Stimulated activated CD8-positive, alpha-beta memory T cell treated with anti-CD3 and anti-CD28 coated beads, Interleukin-2, amount 100 ng/mL, for 48 hours (primary cell): ENCODE results near the gene HCLS1.
"Not testable (repeated sequence)": the region's sequence is repeated elsewhere in the genome, so short reads cannot be mapped to it uniquely, and the experiment has no call there.

Source experiments
- DNase-seq, 2 donors: peaks; one replicate each; pipeline ENCODE4 v3.0.0-alpha.2; 2020; ENCODE audit warnings: low read depth in 2 of 2

The HCLS1 gene

DNA sequence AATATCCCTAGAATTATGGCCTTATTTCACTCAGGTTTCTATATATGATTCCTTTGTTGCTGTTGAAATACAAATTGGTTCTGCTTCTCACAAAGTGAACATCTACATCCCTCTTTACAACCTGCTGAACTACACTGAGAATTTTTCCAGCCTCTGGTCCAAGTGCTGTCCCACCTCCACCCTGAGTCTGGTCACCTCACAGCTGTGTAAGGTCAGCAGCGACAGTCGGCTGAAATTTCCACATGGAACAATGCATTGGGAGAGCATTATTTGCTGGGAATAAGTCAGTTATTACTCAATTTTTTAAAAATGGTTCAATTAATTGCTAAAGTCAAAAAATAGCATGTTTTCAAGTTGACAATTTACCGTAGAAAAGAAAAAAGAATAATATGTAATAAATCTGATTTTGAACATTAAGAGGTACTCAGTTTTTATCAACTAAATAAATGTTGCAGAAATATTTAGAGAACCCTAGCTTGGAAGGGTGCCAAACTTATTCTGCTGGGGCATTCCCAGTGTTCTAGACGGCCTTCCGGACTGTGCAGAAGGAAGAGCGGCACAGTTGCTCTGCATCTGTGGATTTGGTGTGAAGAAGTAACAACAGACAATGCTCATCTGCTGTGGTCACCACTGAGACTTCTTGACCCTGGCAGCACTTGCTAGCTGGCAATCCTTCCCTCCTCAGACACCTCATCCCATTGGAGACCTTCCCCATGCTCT is 1.8 kb downstream of the HCLS1 start:
- DNase-seq = no peak

DNA sequence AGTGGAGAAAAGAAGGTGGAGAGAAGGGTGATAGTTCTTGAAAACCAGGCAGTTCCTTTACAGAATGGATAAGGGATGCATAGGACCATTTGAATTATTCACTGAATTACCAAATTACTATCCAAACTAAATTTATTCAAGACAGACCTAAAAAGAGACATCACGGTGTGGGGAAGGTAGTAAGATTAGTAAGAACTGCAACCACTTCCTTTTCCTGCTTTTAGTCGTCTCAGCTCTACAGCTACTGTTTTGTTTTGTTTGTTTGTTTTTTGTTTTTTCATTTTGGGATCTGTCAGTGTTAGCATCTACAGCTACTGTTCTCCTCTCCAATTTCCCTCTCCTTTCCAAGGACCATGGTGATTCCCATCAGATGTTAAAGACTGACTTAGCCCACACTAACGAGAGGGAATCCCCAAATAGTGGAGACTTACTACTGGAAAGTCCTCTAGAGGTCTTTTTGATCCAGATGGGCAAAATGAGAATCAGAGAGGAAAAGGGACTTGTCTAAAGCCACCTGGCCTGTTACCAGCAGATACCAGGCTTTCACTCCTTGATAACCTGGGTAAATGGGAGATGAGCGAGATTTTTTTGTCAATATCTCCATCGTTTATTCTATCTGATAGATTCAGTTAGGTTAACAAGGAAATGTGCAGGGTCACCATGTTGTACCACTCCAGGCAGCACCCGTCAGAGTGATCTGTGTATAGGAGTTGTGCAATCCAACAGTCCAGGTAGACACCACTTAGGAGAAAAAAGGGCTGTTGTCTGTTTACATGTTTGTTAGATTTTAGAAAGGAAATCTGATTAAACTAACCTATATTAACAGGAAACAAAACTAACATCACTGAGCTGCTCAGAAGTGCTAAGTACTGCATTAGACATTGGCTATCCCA is 6.0 kb downstream of the HCLS1 start:
- DNase-seq = no peak

DNA sequence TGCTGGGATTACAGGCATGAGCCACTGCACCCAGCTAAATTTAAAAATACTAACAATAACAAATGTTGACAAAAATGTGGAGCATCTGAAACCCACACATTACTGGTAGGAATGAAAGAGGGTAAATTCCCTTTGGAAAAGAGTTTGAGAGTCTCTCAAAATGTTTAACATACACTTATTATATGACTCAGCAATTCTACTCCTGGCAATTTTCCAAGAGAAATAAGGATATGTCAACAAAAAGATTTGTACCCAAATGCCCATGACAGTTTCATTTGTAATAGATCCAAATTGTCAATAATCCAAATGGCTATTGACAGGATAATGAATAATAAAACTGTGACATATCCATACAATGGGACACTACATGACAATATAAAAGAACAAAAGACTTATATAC is 9.0 kb downstream of the HCLS1 start:
- DNase-seq = no peak

DNA sequence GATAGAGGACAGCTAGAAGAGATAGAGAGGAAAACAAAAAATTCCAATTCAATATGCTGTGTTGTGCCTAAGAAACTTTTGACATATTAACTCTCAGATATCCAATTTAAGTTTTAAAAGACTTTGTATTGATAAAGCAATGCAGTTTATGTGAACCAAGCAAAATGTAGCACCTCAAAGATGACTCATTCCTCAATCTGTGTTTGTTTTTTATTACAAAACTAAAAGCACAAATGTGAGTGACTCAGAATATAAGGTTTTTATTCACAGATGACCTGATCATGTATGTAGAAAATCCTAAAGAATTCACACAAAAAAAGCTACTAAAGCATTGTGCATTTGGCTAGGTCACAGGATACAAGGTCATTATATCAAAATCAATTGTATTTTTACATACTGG is 11.1 kb downstream of the HCLS1 start:
- no peak for DNase-seq

DNA sequence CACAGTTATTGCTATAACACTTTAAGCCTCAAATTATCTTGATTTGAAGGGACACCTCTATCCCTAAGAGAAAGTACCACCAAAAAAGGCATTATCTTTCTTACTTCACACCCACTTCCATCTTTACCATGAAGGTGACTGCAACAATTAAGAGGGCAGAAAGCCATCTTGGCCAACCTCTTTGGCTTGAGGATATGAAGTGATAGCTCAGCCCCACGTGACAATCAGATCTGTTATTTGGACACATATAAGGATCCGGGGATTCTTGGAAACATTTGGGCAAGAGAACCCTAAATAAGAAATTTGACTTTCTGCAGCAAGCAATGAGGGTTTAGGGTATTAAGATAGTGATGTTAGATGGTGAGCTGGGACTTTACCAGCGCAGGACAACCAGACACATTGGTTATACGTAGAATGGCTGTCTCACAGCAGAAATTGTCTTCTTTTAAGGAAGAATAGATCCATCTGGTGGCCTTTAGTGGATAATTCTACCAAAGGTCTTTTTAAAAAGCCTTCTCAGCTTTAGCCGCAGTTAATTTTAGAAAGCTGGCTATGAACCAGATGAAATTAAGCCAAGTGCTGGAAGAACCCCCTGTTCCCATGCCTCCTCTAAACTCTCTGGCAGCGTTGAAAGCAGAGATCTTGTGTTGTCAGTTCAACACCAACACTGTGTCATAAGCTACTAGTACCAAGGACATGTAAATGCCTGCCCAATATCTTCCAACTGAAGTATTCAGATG is 12.3 kb downstream of the HCLS1 start:
- DNase-seq = no peak

DNA sequence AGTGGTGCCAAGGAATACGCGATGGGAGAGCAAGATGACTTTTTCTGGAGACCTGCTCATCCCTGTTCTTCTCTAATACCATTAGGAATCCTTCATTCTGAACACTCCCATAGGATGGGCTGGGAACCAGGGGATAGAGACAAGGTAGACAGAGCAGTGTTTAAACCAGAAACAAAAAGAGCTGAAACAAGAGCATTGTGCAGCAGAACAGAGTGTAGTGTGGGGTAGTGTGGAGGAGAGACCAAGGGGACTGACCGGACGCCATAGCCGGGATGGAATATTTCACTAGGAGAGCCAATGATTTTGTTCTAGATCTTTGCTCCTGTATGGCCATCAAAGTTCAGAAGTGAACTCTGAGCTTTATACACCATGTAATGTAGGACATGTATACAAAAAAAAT is 15.6 kb downstream of the HCLS1 start:
- no peak for DNase-seq

DNA sequence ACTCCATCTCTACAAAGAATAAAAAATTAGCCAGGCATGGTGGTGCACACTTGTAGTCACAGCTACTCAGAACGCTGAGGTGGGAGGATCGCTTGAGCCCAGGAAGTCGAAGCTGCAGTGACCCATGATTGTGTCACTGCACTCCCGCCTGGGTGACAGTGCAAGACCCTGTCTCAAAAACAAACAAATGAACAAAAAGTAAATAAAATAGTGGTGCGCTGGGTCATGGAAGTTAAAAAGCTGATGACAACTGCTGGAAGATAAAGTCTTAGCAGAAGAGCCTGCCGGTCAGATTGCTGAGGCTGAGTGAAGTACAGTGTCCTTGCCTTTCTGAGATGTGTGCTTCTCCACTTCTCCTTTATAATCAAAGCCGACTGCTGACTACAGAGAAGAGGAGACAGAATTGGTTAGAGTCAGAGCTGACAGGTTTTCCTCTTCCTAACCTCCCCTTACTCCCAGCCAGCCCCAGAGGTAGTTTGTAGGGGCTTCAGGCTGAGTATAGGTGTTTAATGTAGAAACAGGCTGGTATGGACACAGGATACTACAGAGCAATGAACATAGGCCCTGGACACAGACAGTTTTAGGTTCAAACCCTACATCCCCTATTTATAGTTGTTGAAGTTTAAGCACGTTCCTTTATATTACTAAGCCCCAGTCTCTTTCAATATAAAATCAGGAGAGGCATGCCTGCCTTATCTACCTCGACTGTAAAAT is 17.9 kb downstream of the HCLS1 start:
- no peak for DNase-seq

DNA sequence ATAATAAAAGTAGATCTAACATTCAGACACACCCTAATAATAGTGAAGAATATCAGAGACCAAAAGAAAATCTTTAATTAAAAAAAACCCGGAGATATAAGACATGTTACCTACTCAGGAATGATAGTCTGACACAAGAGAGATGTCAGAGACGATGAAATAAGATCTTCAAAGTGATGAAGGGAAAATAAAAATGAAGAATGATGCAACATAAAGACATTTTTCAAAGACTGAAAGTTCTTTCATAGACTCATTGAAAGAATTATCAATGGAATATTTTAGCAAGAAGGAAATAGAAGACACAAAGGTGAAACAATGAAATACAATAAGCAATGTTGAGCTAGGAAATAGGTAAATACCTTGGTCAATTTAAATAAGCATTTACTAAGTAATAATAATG is 19.6 kb downstream of the HCLS1 start:
- DNase-seq = no peak

DNA sequence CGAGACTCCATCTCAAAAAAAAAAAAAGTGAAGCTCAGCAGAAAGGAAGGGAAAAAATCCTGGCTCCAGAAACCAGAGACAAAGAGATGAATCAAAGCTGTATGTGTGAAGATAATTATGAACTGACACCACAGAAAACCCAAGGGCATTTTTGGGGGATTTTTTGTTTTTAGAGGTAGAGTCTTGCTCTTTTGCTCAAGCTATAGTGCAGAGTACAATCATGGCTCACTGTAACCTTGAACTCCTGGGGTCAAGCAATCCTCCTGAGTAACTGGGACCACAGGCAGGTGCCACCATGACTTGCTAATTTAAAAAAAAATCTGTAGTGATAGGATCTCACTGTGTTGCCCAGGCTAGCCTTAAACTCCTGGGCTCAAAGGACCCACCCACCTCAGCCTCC is 22.8 kb downstream of the HCLS1 start:
- DNase-seq = no peak

- no peak for DNase-seq
These were observed 30.3 kb downstream of the HCLS1 start for GRCh38 chr3:121630355-121630754.

- DNase-seq = no peak
These were observed 31.1 kb downstream of the HCLS1 start for GRCh38 chr3:121629601-121630000.

DNA sequence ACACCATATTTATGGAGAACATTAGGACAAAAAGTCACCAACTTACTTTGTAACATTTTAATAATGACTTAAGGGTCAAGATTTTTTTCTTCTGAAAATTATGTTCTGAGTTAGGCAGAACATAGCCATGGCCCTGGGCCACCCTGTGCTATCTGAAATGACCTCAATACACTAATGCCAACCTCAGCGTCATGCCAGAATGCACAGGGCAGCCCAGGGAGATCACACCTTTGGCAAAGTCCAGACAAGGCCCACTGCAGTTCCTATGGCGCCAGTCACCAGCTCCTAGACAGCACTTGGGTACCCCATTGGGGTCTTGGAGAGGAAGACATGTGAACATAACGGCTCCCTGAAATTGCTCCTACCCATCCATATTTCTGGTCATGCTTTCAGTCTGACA is 33.1 kb downstream of the HCLS1 start:
- DNase-seq = no peak

- no peak for DNase-seq
These were observed 33.5 kb downstream of the HCLS1 start for GRCh38 chr3:121627211-121627610.

GRCh38 chr3:121626495-121626894 is 34.2 kb downstream of the HCLS1 start:
- no peak for DNase-seq

- no peak for DNase-seq
These were observed 36.4 kb downstream of the HCLS1 start for GRCh38 chr3:121624147-121624899.

GRCh38 chr3:121621491-121621890 is 39.2 kb downstream of the HCLS1 start:
- no peak for DNase-seq

DNA sequence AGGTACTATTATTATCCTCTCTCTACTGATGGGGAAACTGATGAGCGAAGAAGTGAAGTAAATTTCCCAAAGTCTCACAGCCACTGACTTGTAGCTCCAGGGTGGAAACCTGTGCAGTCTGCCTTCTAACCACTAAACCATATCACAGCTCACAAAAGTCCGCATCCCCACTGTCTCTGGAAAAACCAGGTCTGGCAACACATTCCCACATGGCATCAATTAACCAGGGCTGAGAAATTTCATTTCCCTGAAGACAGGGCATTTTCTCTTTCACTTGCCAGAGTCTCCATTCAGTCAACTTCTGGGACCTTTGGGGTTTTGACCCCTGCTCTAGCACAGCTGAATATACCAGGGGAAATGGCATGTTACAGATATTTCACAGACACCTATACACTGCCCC is 41.0 kb downstream of the HCLS1 start:
- DNase-seq = no peak

DNA sequence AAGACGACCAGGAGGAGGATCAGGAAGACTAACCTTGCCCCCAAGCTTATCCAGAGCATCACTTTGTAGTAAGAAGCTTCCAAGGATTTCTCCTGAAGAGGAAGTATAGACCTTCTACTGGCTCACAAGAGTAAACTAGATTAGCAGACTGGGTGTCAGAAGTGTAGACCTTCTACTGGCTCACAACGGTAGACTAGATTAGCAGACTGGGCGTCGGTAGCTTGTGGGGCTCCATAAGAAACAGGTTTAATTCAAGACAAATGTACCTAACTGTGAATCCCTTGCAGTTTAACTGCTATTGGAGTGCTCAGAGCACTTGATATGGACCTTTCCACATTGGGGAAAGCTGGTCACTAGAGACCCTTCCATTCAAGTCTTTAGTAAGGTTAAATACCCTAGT is 54.6 kb downstream of the HCLS1 start:
- no peak for DNase-seq

DNA sequence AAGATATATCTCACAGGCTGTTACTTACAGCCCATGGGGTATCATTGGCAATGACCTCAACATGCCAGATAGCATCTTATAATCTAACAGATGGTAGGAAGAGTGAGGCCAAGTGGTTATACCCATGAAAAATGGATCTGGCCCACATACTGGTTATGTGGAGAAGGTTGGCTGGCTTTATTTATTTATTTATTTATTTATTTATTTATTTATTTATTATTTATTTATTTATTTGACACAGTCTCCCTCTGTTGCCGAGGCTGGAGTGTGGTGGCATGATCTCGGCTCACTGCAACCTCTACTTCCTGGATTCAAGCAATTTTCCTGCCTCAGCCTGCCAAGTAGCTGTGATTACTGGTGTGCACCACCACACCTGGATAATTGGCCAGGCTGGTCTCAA is 55.9 kb downstream of the HCLS1 start:
- no peak for DNase-seq

- no peak for DNase-seq
These were observed 59.4 kb downstream of the HCLS1 start for GRCh38 chr3:121601212-121601812.

DNA sequence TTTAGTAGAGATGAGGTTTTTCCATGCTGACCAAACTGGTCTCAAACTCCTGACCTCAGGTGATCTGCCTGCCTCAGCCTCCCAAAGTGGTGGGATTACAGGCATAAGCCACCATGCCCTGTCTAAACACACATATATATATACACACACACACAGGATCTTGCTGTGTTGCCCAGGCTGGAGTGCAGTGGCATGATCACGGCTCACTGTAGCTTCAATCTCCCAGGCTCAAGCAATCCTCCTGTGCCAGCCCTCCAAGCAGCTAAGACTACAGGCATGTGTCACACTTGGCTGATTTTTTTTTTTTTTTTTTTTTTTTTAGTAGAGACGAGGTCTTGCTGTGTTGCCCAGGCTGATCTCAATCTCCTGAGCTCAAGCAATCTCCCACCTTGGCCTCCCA is 60.8 kb downstream of the HCLS1 start:
- not testable (repeated sequence) for DNase-seq
